ENCODE measurements around the gene LCP1.
"Not testable (repeated sequence)": the region's sequence is repeated elsewhere in the genome, so short reads cannot be mapped to it uniquely, and the experiment has no call there.

The LCP1 gene

DNA sequence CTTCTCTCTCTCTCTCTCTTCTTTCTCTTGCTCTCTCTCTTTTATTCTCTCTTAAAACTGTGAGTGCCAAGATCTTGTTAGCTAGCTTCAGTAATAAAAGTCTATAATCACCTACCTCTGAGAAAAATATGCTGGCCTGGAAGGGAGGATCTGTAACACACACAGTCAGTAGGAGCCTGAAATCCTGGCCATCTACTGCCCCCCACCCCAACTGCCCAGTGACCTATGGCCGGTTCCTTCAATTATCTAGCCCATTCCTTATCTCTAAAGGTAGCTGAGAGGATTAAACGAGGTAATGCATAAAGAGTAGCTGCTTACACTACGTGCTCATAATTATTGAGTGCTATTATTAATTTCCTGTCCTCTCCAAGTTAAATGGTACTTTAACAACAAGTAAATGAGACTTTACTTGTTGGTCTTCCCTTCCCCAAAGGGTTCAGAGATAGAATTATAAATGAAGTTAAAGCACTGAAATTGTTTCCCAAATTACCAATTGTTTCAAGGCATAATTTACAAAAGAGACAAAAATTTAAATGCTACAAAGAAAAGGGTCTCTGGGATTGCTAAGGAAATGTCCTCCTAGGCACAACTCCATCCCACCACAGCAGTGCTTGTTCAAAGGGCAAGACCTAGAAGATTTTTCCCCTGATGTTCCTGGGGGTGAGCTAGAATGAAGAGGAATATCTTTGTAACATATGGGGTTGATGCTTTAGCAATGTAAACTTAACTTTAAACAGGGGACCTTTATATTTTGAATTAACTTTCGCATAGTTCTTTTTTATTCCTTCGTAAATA, 1.8 kb downstream of the LCP1 start:
- DNase-seq = no peak

DNA sequence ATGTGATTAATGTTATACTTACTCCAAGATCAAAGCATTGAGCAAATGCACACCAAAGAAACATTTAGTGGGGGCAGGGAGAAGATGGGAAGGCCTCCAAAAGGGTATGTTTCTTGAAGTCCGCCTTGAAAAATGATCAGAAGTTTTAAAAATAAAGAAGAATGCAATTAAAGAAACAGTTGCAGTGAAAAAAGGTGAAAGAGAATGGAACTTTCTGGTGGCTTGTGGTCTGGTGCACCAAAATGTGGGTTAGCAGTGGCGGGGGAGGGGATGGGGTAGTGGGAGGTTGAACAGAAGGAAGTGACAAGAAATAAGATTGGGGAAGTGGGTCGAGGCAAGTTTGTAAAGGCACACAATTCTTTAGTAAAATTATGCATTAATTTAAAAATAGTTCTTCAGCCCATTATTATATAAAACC, 2.5 kb downstream of the LCP1 start:
- no peak for DNase-seq

DNA sequence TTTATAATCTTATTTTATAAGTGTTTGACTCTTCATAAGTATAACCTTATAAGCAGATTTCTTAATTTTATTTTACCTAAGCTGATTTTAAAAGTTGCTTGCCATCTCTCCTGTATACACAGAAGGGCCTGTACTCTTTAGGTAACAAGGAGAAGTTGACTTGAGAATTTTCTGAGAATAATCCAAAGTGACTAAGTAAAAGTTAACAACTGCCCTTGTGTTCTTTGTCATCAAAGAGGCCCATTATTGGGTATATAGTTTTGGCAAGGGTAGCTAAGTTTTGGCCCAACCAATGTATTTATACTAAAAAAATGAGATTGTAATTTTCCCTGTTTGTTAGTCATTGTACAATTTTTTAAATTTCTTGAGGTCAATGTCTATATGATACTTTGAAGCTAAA, 3.2 kb downstream of the LCP1 start:
- no peak for DNase-seq

DNA sequence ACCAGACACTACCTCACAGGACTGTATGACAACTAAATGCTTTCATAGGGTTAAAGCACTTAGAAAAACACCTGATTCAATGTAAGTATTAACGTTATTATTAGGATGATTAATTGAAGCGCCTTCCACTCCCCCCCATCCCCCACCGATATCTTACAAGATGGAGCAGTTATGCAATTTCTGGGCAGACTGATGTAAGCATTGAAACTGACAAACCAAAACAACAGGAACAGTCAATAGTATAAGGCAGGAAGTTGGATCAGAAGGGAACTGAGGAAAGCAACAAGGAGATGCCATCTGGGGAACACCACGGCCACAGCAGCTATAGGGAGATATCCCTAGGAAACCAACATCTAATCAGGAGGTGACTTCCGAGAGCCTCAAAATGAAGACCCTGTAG, 3.8 kb downstream of the LCP1 start:
- no peak for DNase-seq

DNA sequence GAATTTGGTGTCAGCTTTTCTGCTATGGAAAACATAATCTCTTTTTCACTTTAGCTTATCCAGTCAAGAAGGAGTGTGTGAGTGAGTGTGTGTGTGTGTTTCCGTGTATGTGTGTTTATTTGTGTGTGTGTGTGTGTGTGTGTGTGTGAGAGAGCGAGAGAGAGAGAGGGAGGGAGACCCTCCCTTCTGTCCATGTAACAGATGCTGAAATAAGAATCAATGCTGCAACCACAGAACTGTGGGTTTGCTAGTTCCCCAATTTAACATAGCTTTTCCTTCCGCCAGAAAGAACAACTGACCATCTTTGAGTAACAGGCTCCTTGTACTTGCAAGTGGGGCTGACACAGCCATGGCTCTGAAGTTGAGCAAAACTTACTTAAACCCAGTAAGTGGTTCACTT, 5.2 kb downstream of the LCP1 start:
- no peak for DNase-seq

DNA sequence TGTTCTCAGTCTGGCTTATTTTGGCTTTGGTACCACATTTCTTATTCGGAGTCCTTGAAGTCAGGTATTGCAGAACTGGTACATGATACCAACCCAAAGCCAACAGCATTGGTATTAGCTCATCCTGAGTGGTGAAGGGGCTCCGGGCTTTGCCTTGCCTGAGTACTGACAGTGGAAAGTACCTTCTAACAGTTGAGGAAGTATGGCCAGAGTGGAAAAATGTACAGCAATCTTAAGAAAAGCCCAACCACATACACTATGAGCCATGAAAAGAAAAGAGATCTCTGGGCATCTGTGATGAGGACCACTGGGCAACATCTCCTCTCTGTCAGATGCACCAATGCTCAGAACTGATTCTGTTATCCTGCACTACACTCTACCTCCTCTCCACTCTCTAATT, 8.3 kb downstream of the LCP1 start:
- DNase-seq = no peak

DNA sequence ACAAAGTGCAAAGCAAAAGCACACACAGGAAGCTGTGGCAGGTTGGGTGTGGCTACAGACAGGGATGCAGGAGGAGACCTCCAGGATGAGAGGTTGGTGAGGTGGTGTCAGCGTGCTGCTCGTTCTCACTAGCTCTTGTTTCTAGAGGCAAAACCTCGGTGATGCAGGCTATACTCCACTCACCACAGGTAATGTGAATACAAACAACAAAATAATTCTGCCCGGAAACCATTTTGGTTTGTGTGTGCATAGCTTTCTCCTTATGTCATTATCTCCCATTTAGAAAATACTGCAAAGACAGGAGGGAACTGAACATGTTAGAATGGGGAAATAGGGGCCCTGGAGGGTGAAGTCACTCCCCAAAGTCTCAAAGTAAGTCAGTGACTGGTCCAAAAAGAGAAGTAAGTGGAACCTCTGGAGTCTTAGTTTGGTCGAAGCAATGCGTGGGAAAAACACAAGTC, 9.4 kb downstream of the LCP1 start:
- no peak for DNase-seq

DNA sequence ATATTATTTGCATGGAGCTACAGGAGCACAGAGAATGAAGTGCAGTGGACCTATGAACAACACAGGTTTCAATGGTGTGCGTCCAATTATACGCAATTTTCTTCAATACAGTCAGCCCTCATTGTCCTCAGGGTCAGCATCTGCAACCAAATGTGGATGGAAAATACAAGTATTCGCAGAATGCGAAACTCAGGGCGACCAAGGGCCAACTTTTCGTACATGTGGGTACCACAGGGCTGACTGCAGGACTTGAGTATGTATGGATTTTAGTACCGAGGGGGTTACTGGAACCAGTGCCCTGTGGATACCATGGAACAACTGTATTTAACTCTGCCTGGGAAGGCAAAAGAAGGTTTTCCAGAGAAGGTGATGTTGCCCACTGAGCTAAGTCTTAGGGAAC, 10.2 kb downstream of the LCP1 start:
- no peak for DNase-seq

DNA sequence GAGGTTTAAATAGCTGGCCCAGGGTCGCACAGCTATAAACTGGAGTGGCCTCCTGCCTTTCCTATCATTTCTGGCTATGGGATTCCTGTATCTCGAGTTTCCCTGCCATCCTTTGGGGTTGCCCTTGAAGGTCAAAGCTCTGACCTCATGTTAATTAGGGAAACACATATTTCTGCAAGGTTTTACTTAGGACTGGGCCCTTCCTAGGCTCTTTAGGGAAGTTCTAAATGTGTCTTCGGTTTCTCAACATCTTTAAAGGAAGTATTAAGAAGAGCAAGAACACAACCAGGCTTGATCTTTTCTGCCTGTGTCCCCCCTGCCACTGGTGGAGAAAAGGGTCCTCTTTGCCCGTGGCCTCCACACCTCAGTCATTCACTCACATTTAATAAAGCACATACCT, 10.8 kb downstream of the LCP1 start:
- DNase-seq = no peak

DNA sequence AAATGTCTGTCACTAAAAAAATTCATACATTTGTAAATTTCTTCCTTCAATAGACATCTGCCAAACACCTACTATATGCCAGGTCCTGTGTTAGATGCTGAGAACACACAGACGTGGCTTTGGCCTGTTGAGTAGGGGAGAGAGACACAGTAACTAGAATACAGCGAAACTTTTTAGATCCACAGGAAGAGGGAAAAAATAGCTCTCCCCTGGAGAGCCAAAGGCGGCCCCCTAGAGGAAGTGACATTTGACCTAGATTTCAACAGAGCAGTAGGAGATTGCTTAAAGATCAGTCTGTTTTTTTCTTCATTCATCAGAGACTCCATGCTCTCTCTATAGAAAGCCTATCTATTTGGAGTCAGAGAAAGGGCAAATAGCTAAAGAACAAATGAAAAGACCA, 11.3 kb downstream of the LCP1 start:
- no peak for DNase-seq

DNA sequence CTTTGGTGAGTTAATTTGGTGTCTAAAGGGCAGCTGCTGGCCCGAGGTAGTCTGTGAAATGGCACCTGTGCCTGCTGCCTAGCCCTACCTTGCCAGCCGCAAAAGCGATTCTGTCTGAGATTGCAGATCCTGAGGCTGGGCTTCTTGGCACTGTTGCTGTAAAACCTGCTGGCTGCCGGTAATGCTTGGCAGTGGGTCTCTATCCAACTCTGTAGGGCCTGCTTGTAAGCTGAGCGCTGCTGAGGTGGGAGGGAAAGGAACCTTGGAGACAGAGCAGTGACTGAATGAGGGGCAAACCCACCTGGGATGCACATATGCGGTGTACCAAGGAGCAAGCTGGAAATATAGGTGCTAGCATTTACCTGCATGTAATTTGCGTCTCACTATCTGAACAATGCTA, 11.7 kb downstream of the LCP1 start:
- DNase-seq = no peak

DNA sequence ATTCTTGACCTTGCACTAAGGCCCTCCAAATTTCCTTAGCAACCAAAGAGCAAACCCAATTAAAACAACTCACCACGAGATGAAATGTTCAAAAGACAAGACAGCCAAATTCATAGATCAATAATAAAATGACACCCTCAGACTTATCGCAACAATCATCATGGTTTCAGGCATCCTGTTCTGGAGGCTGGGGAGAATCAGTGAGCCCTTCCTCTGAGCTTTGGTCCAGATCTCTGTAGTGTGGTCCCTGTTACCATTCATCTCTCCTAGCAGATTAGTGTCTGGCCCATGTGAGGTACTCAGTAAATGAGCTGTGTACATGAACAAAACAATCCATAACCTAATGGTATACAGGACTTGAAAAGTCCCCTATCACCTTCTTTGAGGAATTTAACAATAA, 12.2 kb downstream of the LCP1 start:
- no peak for DNase-seq

DNA sequence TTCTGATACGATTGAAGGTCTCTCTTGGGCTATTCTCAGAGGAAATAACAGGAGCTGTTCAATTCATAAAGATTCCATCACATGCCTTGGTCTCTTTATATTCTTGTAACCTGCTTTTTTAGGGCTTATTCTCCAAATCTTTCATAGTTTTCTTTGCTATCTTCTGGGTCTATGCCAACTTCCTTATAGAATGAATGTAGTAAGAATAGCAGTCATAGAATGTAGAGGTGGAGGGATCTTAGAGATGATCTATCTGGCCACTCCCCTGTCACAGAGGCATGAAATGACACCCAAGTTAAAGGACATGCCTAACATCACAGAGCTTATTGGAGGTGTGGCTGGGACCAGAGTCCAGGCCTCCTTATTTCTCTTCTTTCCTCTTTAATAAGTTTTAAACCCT, 13.2 kb downstream of the LCP1 start:
- no peak for DNase-seq

DNA sequence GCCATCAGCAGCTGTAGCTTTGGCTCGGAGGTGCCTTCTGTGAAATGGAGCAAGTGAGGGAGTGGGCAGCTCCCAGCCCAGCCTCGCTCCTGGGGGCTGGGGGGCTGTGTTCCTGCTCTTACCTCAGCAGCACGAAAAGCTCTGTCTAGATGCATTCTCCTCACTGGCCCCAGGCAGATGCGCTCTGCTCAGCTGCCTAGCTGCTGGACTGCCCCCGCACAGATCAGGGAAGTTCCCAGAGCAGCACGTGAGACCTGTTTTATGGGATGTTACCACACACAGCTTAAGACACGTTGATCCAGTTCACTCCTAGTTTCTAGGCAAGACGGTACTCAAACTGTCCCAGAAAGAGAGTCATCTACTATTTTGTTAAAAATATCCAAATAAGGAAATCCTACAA, 13.6 kb downstream of the LCP1 start:
- DNase-seq = no peak

DNA sequence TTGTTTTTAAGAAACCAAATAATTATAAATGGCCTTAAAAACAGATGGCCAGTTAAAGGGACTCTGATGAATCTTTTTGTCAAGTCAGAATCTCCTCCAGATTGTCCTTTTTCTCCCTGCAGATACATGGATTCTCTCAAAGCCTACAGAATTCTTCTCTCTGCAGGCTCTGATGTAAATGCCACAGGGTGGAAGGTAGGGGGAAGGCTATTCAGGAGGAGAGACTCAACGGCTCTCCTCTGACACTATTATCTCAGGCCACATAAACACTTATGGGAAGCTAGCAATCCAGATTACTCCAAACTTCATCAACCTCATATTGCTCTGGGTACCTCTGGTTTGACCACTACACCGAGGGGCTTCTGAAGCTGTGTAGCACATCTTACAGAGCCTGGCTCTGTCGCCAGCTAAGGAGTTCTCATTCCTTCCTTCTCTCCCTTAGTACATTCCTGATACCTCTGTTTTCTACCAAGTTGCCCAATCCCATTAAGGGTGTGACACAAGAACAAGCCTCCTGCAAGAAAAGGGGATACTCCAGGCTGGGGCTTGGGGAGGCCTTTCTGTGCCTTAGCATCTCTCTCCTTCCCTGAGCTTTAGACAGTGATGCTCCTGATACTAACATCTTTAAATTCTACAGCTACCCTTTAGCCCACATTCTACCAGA, 14.9 kb downstream of the LCP1 start:
- no peak for DNase-seq

DNA sequence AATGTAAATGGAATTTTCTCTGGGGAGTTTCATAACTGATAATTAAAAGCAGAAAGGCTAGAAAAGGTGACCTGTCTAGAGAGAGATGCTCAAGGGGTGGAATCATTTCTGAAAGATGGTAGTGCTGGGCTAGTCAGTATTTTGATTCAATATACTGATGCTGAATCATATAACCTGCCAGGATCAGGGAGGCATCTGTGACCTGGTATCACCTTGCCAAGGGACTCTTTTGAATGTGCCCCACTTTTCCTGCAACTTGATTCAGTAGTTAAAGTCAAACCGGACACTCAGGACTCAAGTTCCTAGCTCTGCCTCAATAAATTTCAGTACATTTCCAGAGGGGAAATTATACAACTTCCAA, 15.8 kb downstream of the LCP1 start:
- no peak for DNase-seq

DNA sequence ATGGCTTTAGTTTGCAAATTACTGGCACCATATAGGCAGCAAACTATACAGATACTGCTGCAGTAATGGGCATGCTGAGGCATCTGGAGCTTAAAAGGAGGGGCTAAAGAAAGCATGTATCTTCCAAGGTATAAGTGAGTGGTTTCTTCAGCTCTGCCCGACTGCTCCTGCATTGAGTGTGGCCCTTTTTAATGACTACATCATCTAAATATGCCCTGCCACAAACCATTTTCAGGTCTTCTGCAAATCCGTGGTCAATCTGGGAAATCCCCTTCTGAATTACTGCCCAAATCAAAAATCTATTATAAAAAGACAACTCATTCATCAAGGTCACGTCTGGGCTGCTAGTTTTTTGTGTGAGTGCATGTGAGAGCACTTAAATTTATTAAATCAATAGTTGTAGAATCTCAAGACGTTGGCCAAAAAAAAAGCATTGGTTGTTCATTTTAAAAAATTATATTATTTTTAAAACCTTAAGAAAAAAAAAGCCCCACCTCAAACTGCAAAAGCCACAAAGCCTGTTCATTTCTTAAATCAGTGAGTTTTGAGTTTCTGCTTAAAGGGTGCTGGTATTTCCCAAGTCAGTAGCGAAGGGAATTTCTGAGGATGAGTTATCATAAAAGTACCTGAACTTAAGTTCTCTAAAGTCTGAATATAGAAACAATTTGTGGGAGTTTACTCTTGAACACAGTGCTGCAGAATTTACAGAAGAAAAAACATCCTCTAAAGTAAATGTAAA, 16.3 kb downstream of the LCP1 start:
- DNase-seq = no peak

DNA sequence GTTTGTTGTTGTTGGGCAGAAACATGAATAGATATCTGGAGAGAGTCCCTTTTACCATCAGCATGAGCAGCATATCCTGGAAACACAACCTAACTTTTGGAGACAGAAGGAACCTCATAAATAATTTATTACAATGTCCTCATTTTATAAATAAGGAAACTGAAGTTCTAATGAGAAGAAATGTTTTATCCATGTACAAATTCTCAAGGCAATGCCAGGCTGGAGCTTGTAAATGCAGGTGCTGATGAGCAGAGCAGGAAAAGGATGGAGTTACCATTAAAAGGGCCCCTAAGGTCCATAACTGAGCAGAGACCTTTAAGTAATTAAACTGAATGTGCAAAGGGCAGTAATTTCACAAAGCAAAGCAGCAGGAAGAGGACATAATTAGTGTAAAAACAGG, 17.3 kb downstream of the LCP1 start:
- no peak for DNase-seq

DNA sequence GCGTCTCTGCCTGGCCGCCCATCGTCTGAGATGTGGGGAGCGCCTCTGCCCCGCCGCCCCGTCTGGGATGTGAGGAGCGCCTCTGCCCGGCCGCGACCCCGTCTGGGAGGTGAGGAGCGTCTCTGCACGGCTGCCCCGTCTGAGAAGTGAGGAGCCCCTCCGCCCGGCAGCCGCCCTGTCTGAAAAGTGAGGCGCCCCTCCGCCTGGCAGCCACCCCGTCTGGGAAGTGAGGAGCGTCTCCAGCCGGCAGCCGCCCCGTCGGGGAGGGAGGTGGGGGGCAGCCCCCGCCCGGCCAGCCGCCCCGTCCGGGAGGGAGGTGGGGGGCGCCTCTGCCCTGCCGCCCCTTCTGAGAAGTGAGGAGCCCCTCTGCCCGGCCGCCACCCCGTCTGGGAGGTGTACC, 19.2 kb downstream of the LCP1 start:
- DNase-seq = not testable (repeated sequence)

DNA sequence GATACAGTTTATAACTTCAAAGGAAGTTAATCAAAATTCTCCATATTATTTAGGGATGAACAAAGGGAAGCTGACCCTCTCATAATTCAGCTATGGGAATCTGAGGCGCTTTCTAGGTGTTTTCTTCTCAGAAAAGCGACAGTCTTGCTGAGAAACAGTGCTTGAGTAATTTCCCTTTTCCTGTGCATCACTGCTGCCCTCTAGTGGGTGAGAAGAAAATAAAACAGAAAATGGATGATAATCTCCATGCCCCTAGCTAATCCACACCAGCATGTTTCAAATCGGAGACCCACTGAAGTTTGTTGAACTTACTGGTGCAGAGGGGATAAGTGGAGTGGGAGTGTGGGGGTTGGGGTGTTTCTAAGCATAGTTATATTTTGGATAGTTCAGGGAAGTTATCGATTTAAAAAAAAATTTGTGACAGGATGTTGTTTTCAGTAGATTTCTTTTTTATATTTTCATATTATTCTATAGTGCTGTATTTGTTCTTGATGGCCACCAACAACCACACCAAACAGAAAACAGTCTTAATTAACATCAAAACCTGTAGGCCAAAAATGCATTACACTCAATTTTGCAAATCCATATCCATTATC, 21.4 kb downstream of the LCP1 start:
- peak; percentile 79 for DNase-seq

DNA sequence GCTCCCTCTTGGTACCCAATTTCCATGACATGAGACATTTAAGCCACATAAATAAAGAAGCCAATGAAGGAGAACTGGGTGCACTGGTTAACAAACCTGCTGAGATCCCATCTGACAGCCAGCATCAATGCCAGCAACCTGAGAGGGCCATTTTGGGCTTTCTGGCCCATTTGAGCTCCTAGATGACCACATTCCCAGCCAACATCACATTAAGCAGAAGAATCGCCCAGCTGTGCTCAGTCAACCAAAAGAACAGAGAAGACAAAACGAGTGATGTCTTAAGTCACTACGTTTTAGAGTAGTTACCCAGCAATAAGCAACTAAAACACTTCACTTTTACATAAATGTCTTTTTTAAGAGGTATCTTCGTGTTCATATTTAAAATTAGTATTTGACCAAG, 21.9 kb downstream of the LCP1 start:
- no peak for DNase-seq

DNA sequence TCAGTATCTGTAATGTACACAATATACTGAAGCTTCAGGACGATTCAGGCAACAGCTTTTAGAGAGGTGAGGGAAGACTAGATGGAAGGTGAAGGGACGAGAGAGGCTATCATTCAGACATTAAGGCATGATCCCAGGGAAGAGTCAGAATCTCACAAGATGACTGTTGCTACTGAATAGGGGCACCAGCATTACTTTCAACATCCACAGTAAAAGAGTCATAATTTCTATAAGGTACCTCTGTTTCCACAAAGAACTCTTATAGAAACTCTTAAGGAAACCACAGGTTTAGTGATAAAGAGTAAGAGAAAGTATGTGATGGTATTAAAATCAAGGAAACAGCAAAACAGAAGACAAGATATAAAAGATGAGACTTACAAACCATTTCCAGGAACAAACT, 23.0 kb downstream of the LCP1 start:
- DNase-seq = no peak

DNA sequence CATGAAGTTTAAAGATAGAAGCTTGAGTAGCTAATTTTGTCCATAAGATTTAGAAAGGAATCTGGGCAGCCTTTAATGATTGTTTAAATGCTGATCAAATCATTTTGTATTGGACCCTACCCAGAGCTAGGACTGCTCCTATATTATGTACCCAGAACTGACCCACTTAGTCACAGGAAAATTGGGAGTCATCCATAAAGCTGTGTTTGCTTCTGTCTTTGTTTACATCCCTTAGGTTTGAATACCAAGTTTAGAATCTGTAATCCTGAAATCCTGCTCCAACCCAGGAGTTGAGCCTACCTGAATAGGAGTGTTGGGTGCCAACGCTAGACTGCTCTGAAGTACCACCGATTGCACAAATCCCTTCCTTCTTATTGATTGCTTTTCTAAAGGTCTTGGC, 23.8 kb downstream of the LCP1 start:
- DNase-seq = no peak
